Measurements from ENCODE around the gene KRTAP12-1.

The KRTAP12-1 gene

GRCh38 chr21:44711327-44712202 lies 29.6 kb upstream of the KRTAP12-1 start, which contains the start of gene TSPEAR:
TSPEAR (minus strand) TSS chr21:44711572; CDS start chr21:44711514, 58 bp downstream.
- DNase-seq (ENCODE audit: low read depth) = no peak

GRCh38 chr21:44710756-44711326 lies 28.9 kb upstream of the KRTAP12-1 start:
- DNase-seq (ENCODE audit: low read depth) = no peak

GRCh38 chr21:44710294-44710665 lies 28.3 kb upstream of the KRTAP12-1 start:
- no peak for DNase-seq (ENCODE audit: low read depth)

- DNase-seq (ENCODE audit: low read depth) = peak; percentile 9
These were observed 27.7 kb upstream of the KRTAP12-1 start for GRCh38 chr21:44709426-44710293.

- no peak for DNase-seq (ENCODE audit: low read depth)
These were observed 27.0 kb upstream of the KRTAP12-1 start for GRCh38 chr21:44708866-44709425.

- no peak for DNase-seq (ENCODE audit: low read depth)
These were observed 26.4 kb upstream of the KRTAP12-1 start for GRCh38 chr21:44708213-44708865.

- no peak for DNase-seq (ENCODE audit: low read depth)
These were observed 25.0 kb upstream of the KRTAP12-1 start for GRCh38 chr21:44706706-44707581.

- no peak for DNase-seq (ENCODE audit: low read depth)
These were observed 24.2 kb upstream of the KRTAP12-1 start for GRCh38 chr21:44706026-44706705.

- DNase-seq (ENCODE audit: low read depth) = no peak
These were observed 22.7 kb upstream of the KRTAP12-1 start for GRCh38 chr21:44704636-44705001.

GRCh38 chr21:44703731-44704635 lies 22.0 kb upstream of the KRTAP12-1 start:
- no peak for DNase-seq (ENCODE audit: low read depth)

GRCh38 chr21:44702973-44703730 lies 21.2 kb upstream of the KRTAP12-1 start:
- no peak for DNase-seq (ENCODE audit: low read depth)

- no peak for DNase-seq (ENCODE audit: low read depth)
These were observed 20.4 kb upstream of the KRTAP12-1 start for GRCh38 chr21:44702111-44702972.

GRCh38 chr21:44701541-44701940 lies 19.6 kb upstream of the KRTAP12-1 start:
- no peak for DNase-seq (ENCODE audit: low read depth)

GRCh38 chr21:44701023-44701400 lies 19.0 kb upstream of the KRTAP12-1 start:
- no peak for DNase-seq (ENCODE audit: low read depth)

GRCh38 chr21:44700101-44701022 lies 18.4 kb upstream of the KRTAP12-1 start:
- DNase-seq (ENCODE audit: low read depth) = no peak

- DNase-seq (ENCODE audit: low read depth) = no peak
These were observed 17.6 kb upstream of the KRTAP12-1 start for GRCh38 chr21:44699502-44700001.

Measured in iris pigment epithelial cell (primary cell).